ENCODE data around the gene HOGA1. TPM values are rescaled to one million over a fixed set of nuclear protein-coding genes. Genes with fewer than 3 reads are reported as not detected.

The HOGA1 gene
- total and polyA plus RNA-seq, 7 experiments from 2014 or later: not detected

DNA sequence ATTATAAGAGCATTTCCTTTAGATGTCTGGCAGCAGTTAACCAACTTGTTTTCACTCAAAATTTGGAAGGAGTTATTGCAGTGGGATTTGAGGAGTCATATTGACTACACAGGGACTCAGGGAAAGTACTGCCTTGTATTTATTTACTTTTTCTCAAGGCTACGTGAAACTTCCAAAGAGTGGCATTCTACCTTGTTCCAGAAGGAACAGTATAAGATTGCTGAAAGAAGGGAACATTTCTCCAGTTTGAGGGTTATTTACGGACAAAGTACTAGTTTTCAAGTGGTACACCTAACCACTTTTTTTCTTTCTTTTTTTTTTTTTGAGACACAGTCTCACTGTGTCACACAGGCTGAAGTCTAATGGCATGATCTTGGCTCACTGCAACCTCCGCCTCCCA, 44.0 kb downstream of the HOGA1 start:
- intact Hi-C loops (cut with micrococcal nuclease): no loop called here
- Histone ChIP-seq H3K9me3 (ENCODE audit: control insufficient read depth in 2 of 3, low read length in 3 of 3) (no peaks in the 10 kb centered on the region), H3K27ac (ENCODE audit: low read depth, low read length) (no peak overlapping the region), H3K4me1 (ENCODE audit: control insufficient read depth in 2 of 2, insufficient read depth in 2 of 2, low read length in 2 of 2) (peaks cover 0 to 4% of the 10 kb centered on the region in 2 donors), H3K27me3 (ENCODE audit: control insufficient read depth in 2 of 2, insufficient read depth in 2 of 2, low read length in 2 of 2) (no peaks in the 10 kb centered on the region), H3K36me3 (ENCODE audit: control insufficient read depth in 2 of 3, insufficient read depth in 3 of 3, low read length in 3 of 3) (no peaks in the 10 kb centered on the region), H3K4me3 (ENCODE audit: low read length) (no peak overlapping the region)
- Mint-ChIP-seq H3K4me3 (no peak overlapping the region), H3K36me3 (no peaks in the 10 kb centered on the region), H3K4me1 (peaks cover 1 to 10% (median 8%) of the 10 kb centered on the region in 7 donors), H3K9me3 (peaks cover 0 to under 1% (median 0%) of the 10 kb centered on the region in 11 donors), H3K27ac (no peak overlapping the region), H3K27me3 (no peaks in the 10 kb centered on the region)
- POLR2A ChIA-PET: no interaction called here
- CTCF ChIA-PET: no interaction called here
- ATAC-seq (no peak), DNase-seq (no peak)

- H3K4me3 Mint-ChIP-seq: no peak overlapping the region
- Histone ChIP-seq H3K36me3 (ENCODE audit: control insufficient read depth in 2 of 3, insufficient read depth in 3 of 3, low read length in 3 of 3) (no peaks in the 10 kb centered on the region), H3K27ac (ENCODE audit: low read depth, low read length) (no peak overlapping the region), H3K27me3 (ENCODE audit: control insufficient read depth in 2 of 2, insufficient read depth in 2 of 2, low read length in 2 of 2) (no peaks in the 10 kb centered on the region), H3K4me1 (ENCODE audit: control insufficient read depth in 2 of 2, insufficient read depth in 2 of 2, low read length in 2 of 2) (peaks cover 0 to 10% of the 10 kb centered on the region in 2 donors), H3K9me3 (ENCODE audit: control insufficient read depth in 2 of 3, low read length in 3 of 3) (no peaks in the 10 kb centered on the region), H3K4me3 (ENCODE audit: low read length) (no peak overlapping the region)
- H3K36me3 Mint-ChIP-seq: no peaks in the 10 kb centered on the region
- H3K27ac Mint-ChIP-seq: no peak overlapping the region
- CTCF ChIA-PET: interaction anchor here (0.6 to 0.7 kb wide), 2 partner anchors 57 to 913 kb away, joined by 3 to 4 read pairs; no protein-coding TSS in a partner anchor
- peaks cover 9 to 18% (median 15%) of the 10 kb centered on the region in 7 donors for H3K4me1 Mint-ChIP-seq
- no peaks in the 10 kb centered on the region for H3K27me3 Mint-ChIP-seq
- peaks cover 0 to 1% (median 0%) of the 10 kb centered on the region in 11 donors for H3K9me3 Mint-ChIP-seq
- ATAC-seq (no peak), DNase-seq (no peak)
- POLR2A ChIA-PET: no interaction called here
- intact Hi-C loops (cut with micrococcal nuclease): no loop called here
Observed at GRCh38 chr10:97629289-97629688, 45.1 kb downstream of the HOGA1 start.

DNA sequence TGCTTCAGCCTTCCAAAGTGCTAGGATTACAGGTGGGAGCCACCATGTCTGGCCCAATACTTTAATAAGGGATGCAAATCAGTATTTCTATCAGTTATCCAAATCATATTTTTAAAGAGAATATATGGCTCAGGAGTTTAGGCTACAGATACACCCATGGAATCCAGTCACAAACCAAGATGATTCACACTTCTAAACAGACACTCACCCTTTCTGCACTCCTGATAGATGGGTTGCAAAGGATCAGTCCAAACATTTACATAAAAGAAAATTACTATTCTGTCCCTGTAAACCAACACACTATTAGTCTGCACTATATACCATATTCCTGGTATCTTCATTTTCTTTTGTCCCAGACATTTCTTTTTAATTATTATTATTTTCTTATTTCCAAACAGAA, 46.9 kb downstream of the HOGA1 start:
- no peak overlapping the region for H3K27ac Mint-ChIP-seq
- ChIA-PET POLR2A (no interaction called here), CTCF (no interaction called here)
- H3K4me3 Mint-ChIP-seq: peak overlapping the region in 1 of 10 donors; percentile 66
- Histone ChIP-seq H3K27me3 (ENCODE audit: control insufficient read depth in 2 of 2, insufficient read depth in 2 of 2, low read length in 2 of 2) (no peaks in the 10 kb centered on the region), H3K9me3 (ENCODE audit: control insufficient read depth in 2 of 3, low read length in 3 of 3) (no peaks in the 10 kb centered on the region), H3K4me3 (ENCODE audit: low read length) (no peak overlapping the region), H3K4me1 (ENCODE audit: control insufficient read depth in 2 of 2, insufficient read depth in 2 of 2, low read length in 2 of 2) (peaks cover 0 to 10% of the 10 kb centered on the region in 2 donors), H3K27ac (ENCODE audit: low read depth, low read length) (no peak overlapping the region), H3K36me3 (ENCODE audit: control insufficient read depth in 2 of 3, insufficient read depth in 3 of 3, low read length in 3 of 3) (no peaks in the 10 kb centered on the region)
- ATAC-seq (no peak), DNase-seq (no peak)
- H3K9me3 Mint-ChIP-seq: peaks cover 0 to 1% (median 0%) of the 10 kb centered on the region in 11 donors
- no peaks in the 10 kb centered on the region for H3K36me3 Mint-ChIP-seq
- H3K4me1 Mint-ChIP-seq: peaks cover 9 to 18% (median 15%) of the 10 kb centered on the region in 7 donors
- intact Hi-C loops (cut with micrococcal nuclease): no loop called here
- H3K27me3 Mint-ChIP-seq: no peaks in the 10 kb centered on the region

- peak; percentile 100 for ATAC-seq
Observed at GRCh38 chr10:97632949-97633884, 49.0 kb downstream of the HOGA1 start, which contains the start of gene MORN4. TSS of gene MORN4 (minus strand) at chr10:97633500. CDS start at chr10:97619653, 13,847 bp downstream.

GRCh38 chr10:97633921-97634320, 49.7 kb downstream of the HOGA1 start:
- intact Hi-C loops (cut with micrococcal nuclease): loop anchor here (1.0 to 2.0 kb wide), 9 partner anchors 7 to 500 kb away; partner anchors contain the start of genes ARHGAP19 (in 2 of the 2), AVPI1 (in 1 of the 2), EXOSC1 (in 1 of the 2) and MMS19 (in 1 of the 2)
- peaks cover 0 to 1% (median 0%) of the 10 kb centered on the region in 11 donors for H3K9me3 Mint-ChIP-seq
- no peaks in the 10 kb centered on the region for H3K36me3 ChIP-seq (ENCODE audit: control insufficient read depth in 2 of 3, insufficient read depth in 3 of 3, low read length in 3 of 3)
- POLR2A ChIA-PET: interaction anchor here (1.7 kb wide), 1 partner anchor 53 kb away, joined by 5 read pairs; the partner anchor contains the start of gene AVPI1
- peak overlapping the region; percentile 43 to 96 (median 88) for H3K27ac Mint-ChIP-seq
- H3K4me3 ChIP-seq (ENCODE audit: low read length): peak overlapping the region; percentile 91
- H3K4me3 Mint-ChIP-seq: peak overlapping the region; percentile 92 to 100 (median 98)
- ATAC-seq (peak; percentile 22), DNase-seq (peak in 1 of 9 donors; percentile 19)
- H3K27me3 ChIP-seq (ENCODE audit: control insufficient read depth in 2 of 2, insufficient read depth in 2 of 2, low read length in 2 of 2): no peaks in the 10 kb centered on the region
- H3K27ac ChIP-seq (ENCODE audit: low read depth, low read length): peak overlapping the region; percentile 50
- H3K4me1 ChIP-seq (ENCODE audit: control insufficient read depth in 2 of 2, insufficient read depth in 2 of 2, low read length in 2 of 2): peaks cover 0 to 10% of the 10 kb centered on the region in 2 donors
- no peaks in the 10 kb centered on the region for H3K36me3 Mint-ChIP-seq
- CTCF ChIA-PET: no interaction called here
- no peaks in the 10 kb centered on the region for H3K9me3 ChIP-seq (ENCODE audit: control insufficient read depth in 2 of 3, low read length in 3 of 3)
- peaks cover 11 to 18% (median 16%) of the 10 kb centered on the region in 7 donors for H3K4me1 Mint-ChIP-seq
- H3K27me3 Mint-ChIP-seq: no peaks in the 10 kb centered on the region

More at GRCh38 chr10:97632949-97633884, 49.0 kb downstream of the HOGA1 start, which contains the start of gene MORN4:
- DNase-seq: peak; percentile 82 to 94 (median 92)
- intact Hi-C loops (cut with micrococcal nuclease): loop anchor here (1.0 to 2.0 kb wide), 9 partner anchors 8 to 501 kb away; partner anchors contain the start of genes ARHGAP19 (in 2 of the 2), AVPI1 (in 1 of the 2), EXOSC1 (in 1 of the 2) and MMS19 (in 1 of the 2)
- H3K27me3 Mint-ChIP-seq: no peaks in the 10 kb centered on the region
- CTCF ChIA-PET: no interaction called here
- POLR2A ChIA-PET: interaction anchor here (1.4 to 1.7 kb wide), 2 partner anchors 54 to 103 kb away, joined by 3 to 5 read pairs; partner anchors contain the start of genes AVPI1 and ZFYVE27
- Histone ChIP-seq H3K4me1 (ENCODE audit: control insufficient read depth in 2 of 2, insufficient read depth in 2 of 2, low read length in 2 of 2) (peaks cover 0 to 10% of the 10 kb centered on the region in 2 donors), H3K27me3 (ENCODE audit: control insufficient read depth in 2 of 2, insufficient read depth in 2 of 2, low read length in 2 of 2) (no peaks in the 10 kb centered on the region), H3K9me3 (ENCODE audit: control insufficient read depth in 2 of 3, low read length in 3 of 3) (no peaks in the 10 kb centered on the region), H3K36me3 (ENCODE audit: control insufficient read depth in 2 of 3, insufficient read depth in 3 of 3, low read length in 3 of 3) (no peaks in the 10 kb centered on the region), H3K4me3 (ENCODE audit: low read length) (peak within 1 kb of the TSS; percentile 91), H3K27ac (ENCODE audit: low read depth, low read length) (peak within 1 kb of the TSS; percentile 50)
- H3K4me3 Mint-ChIP-seq: peak within 1 kb of the TSS; percentile 92 to 100 (median 98)
- H3K27ac Mint-ChIP-seq: peak within 1 kb of the TSS; percentile 82 to 96 (median 92)
- H3K36me3 Mint-ChIP-seq: no peaks in the 10 kb centered on the region
- peaks cover 0 to 1% (median 0%) of the 10 kb centered on the region in 11 donors for H3K9me3 Mint-ChIP-seq
- peaks cover 10 to 18% (median 16%) of the 10 kb centered on the region in 7 donors for H3K4me1 Mint-ChIP-seq

GRCh38 chr10:97635577-97635976, 51.4 kb downstream of the HOGA1 start:
- no peaks in the 10 kb centered on the region for H3K9me3 ChIP-seq (ENCODE audit: control insufficient read depth in 2 of 3, low read length in 3 of 3)
- intact Hi-C loops (cut with micrococcal nuclease): no loop called here
- Mint-ChIP-seq H3K4me3 (no peak overlapping the region), H3K4me1 (peaks cover 12 to 24% (median 21%) of the 10 kb centered on the region in 7 donors), H3K9me3 (peaks cover 0 to 1% (median 0%) of the 10 kb centered on the region in 11 donors), H3K27me3 (no peaks in the 10 kb centered on the region), H3K36me3 (no peaks in the 10 kb centered on the region), H3K27ac (no peak overlapping the region)
- H3K27ac ChIP-seq (ENCODE audit: low read depth, low read length): no peak overlapping the region
- H3K4me3 ChIP-seq (ENCODE audit: low read length): no peak overlapping the region
- ChIA-PET POLR2A (interaction anchor here (0.5 to 0.8 kb wide), 2 partner anchors 10 to 24 kb away, joined by 3 to 5 read pairs; no protein-coding TSS in a partner anchor), CTCF (no interaction called here)
- ATAC-seq: no peak
- H3K36me3 ChIP-seq (ENCODE audit: control insufficient read depth in 2 of 3, insufficient read depth in 3 of 3, low read length in 3 of 3): no peaks in the 10 kb centered on the region
- no peak for DNase-seq
- H3K4me1 ChIP-seq (ENCODE audit: control insufficient read depth in 2 of 2, insufficient read depth in 2 of 2, low read length in 2 of 2): peaks cover 4 to 10% of the 10 kb centered on the region in 2 donors
- no peaks in the 10 kb centered on the region for H3K27me3 ChIP-seq (ENCODE audit: control insufficient read depth in 2 of 2, insufficient read depth in 2 of 2, low read length in 2 of 2)

Measured in naive thymus-derived CD4-positive, alpha-beta T cell (primary cell).